MM.1S (cell line): ENCODE data around the gene ALDH1A2.

Experiments used
- EZH2phosphoT487 ChIP-seq: fragments of 300-600 bp; sonication (generic); IDR thresholded peaks from 2 replicates; pipeline ENCODE4 v1.6.1; 2018; ENCODE audit warnings: antibody characterized with exemption, low read length
- TF ChIP-seq, protein P1 (sequence below): fragments of 300-600 bp; sonication (generic); IDR thresholded peaks from 2 replicates; pipeline ENCODE4 v1.5.1; 2016; ENCODE audit warnings: antibody characterized with exemption, low read length, mixed read lengths

DNA sequence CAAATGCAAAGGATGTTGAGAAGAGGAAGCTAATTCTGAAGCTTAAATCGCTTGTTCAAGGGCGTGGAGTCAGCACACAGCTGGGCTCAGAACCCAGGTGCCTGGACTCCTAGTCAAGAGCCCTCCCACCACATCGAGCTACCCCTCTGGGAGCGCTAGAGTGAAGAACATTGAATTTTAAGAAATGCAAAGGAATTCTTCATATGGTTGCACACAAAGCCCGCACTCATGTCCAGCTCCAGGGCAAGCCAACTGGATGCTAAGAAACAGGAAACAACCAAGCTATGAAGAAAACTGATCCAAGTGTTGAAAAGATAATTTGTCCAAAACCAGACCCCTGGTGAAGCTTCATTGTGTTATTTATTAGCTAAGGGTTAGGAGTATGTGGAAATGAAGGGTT, 122.3 kb downstream of the ALDH1A2 start:
- TF ChIP-seq, protein P1, sequence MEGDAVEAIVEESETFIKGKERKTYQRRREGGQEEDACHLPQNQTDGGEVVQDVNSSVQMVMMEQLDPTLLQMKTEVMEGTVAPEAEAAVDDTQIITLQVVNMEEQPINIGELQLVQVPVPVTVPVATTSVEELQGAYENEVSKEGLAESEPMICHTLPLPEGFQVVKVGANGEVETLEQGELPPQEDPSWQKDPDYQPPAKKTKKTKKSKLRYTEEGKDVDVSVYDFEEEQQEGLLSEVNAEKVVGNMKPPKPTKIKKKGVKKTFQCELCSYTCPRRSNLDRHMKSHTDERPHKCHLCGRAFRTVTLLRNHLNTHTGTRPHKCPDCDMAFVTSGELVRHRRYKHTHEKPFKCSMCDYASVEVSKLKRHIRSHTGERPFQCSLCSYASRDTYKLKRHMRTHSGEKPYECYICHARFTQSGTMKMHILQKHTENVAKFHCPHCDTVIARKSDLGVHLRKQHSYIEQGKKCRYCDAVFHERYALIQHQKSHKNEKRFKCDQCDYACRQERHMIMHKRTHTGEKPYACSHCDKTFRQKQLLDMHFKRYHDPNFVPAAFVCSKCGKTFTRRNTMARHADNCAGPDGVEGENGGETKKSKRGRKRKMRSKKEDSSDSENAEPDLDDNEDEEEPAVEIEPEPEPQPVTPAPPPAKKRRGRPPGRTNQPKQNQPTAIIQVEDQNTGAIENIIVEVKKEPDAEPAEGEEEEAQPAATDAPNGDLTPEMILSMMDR = no peak
- no peak for TF ChIP-seq EZH2phosphoT487
